ENCODE results near the gene FMC1.
"Not testable (repeated sequence)": the region's sequence is repeated elsewhere in the genome, so short reads cannot be mapped to it uniquely, and the experiment has no call there.

FMC1 gene

GRCh38 chr7:139340808-139341057 is 404 bp upstream of the FMC1 start:
- FAIRE-seq, result no peak

- FAIRE-seq, result no peak
Observed at GRCh38 chr7:139341776-139342226, 664 bp downstream of the FMC1 start.

- FAIRE-seq, result no peak
Observed at GRCh38 chr7:139345042-139345441, 3.9 kb downstream of the FMC1 start.

- FAIRE-seq, result no peak
Observed at GRCh38 chr7:139351027-139351426, 9.9 kb downstream of the FMC1 start.

- FAIRE-seq, result no peak
Observed at GRCh38 chr7:139354729-139355128, 13.6 kb downstream of the FMC1 start.

- FAIRE-seq, result no peak
Observed at GRCh38 chr7:139355320-139355719, 14.2 kb downstream of the FMC1 start.

- not testable (repeated sequence) for FAIRE-seq
Observed at GRCh38 chr7:139357729-139358506, 16.8 kb downstream of the FMC1 start.

- FAIRE-seq, result no peak
Observed at GRCh38 chr7:139358541-139359365, 17.6 kb downstream of the FMC1 start.

GRCh38 chr7:139359366-139360209 is 18.5 kb downstream of the FMC1 start, which contains the start of gene LUC7L2:
Gene LUC7L2, plus strand, starts transcription at chr7:139359894. Its CDS starts 368 bp downstream, at chr7:139360262.
- FAIRE-seq, result peak; percentile 50

GRCh38 chr7:139360210-139360947 is 19.2 kb downstream of the FMC1 start:
- no peak for FAIRE-seq

GRCh38 chr7:139360948-139361307 is 19.8 kb downstream of the FMC1 start:
- no peak for FAIRE-seq

- FAIRE-seq, result no peak
Observed at GRCh38 chr7:139361523-139361922, 20.4 kb downstream of the FMC1 start.

- no peak for FAIRE-seq
Observed at GRCh38 chr7:139362302-139362701, 21.2 kb downstream of the FMC1 start.

GRCh38 chr7:139362981-139363380 is 21.8 kb downstream of the FMC1 start:
- FAIRE-seq, result no peak

- FAIRE-seq, result no peak
Observed at GRCh38 chr7:139365336-139365735, 24.2 kb downstream of the FMC1 start.

GRCh38 chr7:139366400-139366799 is 25.3 kb downstream of the FMC1 start:
- FAIRE-seq, result no peak

GRCh38 chr7:139367438-139368155 is 26.5 kb downstream of the FMC1 start:
- no peak for FAIRE-seq

GRCh38 chr7:139370301-139370942 is 29.3 kb downstream of the FMC1 start:
- FAIRE-seq, result no peak

GRCh38 chr7:139370943-139371313 is 29.8 kb downstream of the FMC1 start:
- no peak for FAIRE-seq

- no peak for FAIRE-seq
Observed at GRCh38 chr7:139374246-139374645, 33.1 kb downstream of the FMC1 start.

- no peak for FAIRE-seq
Observed at GRCh38 chr7:139382439-139382838, 41.3 kb downstream of the FMC1 start.
